ENCODE data around the gene PRPH2.

- TF ChIP-seq POLR2A (IDR thresholded peaks at IDR 0.05; ENCODE audit: low read depth, low read length), result no peak
- no peak for TF ChIP-seq TAF1 (IDR thresholded peaks at IDR 0.05; ENCODE audit: low read depth, low read length)
- TF ChIP-seq PAX5 (IDR thresholded peaks at IDR 0.05; ENCODE audit: insufficient read depth, low read length, severe bottlenecking), result no peak
- TF ChIP-seq POLR2AphosphoS5 (IDR thresholded peaks at IDR 0.05; ENCODE audit: low read depth, low read length), result no peak
These were observed 6.5 kb downstream of the PRPH2 start for GRCh38 chr6:42715871-42716270.
